GM19324 (cell line): ENCODE data around the gene ETV6.

Source experiments
- ATAC-seq: cut with Tn5 transposase; IDR thresholded peaks from one replicate; pipeline ENCODE4 v1.9.1; 2021; ENCODE audit warnings: mild to moderate bottlenecking, moderate library complexity; ENCODE audit not compliant: unreplicated experiment, low FRiP score

The ETV6 gene

DNA sequence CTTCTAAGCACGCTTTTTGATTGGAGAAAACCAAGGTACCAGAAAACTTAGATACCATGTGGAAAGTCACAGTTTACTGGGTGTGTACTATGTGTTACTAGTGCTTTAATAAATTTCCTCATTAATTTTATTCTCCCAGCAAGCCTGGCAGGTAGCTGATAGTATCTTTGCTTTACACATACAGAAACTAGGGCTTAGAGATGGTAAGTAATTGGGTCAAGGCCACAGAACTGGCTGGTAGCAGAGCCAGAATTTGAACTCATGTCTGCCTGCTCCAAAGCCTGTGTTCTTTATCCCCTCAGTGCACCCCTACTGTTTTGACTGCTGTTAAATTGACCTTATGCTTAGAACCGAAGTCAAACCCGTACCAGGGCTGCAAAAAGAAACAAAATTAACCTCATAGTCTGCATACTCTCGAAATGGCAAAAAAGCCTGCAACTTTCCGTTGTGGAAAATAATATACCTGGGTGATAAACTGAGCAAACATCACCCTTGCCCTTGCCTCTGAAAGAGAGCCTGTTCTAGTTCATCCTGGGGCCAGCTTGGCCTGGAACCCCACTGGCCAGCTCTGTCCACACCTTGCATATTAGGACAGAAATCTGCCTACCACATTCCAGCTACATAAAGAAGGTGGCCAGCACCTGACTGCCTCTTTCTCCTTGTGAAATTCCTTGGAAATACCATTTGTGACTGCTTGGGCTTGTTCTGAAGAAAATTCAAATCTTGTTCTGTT lies 118.9 kb downstream of the ETV6 start:
- ATAC-seq = no peak

- ATAC-seq = no peak
These were observed 120.4 kb downstream of the ETV6 start for GRCh38 chr12:11769723-11770514.

GRCh38 chr12:11771356-11771755 lies 121.9 kb downstream of the ETV6 start:
- no peak for ATAC-seq

DNA sequence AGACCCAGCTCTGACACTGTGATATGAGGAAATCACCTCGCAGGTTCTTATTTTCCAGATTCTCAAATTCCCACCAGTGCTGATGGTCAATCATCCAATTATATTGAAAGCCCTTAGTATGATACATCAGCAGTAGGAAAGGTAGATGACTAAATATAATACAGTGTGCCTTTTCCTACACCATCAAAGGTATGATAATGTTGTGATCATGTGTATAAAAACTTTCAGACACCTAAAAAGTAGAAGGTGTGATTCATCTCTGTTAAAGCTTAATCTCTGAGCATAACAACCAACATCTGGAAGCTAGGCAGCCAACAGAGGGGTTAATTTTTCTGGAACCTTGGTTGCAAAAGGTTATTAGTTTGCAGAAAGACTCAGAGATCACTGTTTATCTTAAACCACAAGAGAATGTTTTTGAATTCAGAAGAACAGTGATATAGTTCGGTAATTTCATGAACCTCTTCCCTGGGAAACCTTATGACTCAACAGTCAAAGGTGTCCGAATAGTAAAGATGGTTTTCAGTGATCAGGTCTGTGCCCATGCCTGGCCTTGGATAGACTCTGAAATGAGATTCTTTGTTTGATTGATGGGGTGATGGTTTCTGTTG lies 122.5 kb downstream of the ETV6 start:
- no peak for ATAC-seq

GRCh38 chr12:11773889-11774677 lies 124.6 kb downstream of the ETV6 start:
- ATAC-seq = no peak

- ATAC-seq = no peak
These were observed 125.3 kb downstream of the ETV6 start for GRCh38 chr12:11774821-11775220.

DNA sequence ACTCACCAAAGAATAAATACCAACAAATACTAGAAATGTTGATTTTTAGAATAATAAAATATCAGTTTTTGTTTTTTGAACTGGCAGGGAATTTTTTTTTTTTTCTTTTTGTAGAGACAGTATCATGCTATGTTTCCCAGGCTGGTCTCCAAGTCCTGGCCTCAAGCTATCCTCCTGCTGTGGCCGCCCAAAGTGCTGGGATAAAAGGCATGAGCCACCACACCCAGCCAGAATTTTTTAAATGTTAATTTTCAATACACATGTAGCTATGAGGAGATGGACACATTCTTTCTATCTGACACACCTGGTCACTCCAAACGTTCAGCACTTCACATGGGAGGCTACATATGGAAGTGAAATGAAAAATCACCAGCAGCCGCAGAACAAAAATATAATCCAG lies 126.8 kb downstream of the ETV6 start:
- no peak for ATAC-seq

GRCh38 chr12:11777451-11777850 lies 128.0 kb downstream of the ETV6 start:
- ATAC-seq = no peak

DNA sequence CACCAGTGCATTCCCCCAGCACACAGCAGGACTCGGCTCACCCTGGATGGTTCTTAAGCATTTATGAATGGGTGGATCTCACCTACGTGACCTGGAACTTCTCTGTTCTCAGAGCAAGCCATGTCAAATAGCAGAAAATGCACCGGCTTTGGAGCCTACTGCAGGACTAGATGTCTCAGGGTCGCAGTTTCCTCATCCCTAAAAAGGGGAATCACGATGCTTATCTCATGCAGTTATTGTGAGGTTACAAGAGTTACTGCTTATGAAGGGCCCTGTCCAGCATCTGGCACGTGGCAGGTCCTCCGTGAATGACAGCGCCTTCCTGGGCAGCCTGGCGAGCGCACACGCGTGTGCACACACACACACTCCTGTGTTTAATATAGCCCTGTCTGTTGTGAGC lies 128.5 kb downstream of the ETV6 start:
- no peak for ATAC-seq

- ATAC-seq = no peak
These were observed 129.5 kb downstream of the ETV6 start for GRCh38 chr12:11778713-11779685.

- peak; percentile 75 for ATAC-seq
These were observed 131.1 kb downstream of the ETV6 start for GRCh38 chr12:11780521-11781101.

- no peak for ATAC-seq
These were observed 133.5 kb downstream of the ETV6 start for GRCh38 chr12:11782914-11783420.

- ATAC-seq = no peak
These were observed 136.2 kb downstream of the ETV6 start for GRCh38 chr12:11785712-11786111.

GRCh38 chr12:11786638-11787365 lies 137.3 kb downstream of the ETV6 start:
- no peak for ATAC-seq

- ATAC-seq = no peak
These were observed 138.0 kb downstream of the ETV6 start for GRCh38 chr12:11787437-11787836.

- ATAC-seq = no peak
These were observed 138.7 kb downstream of the ETV6 start for GRCh38 chr12:11787933-11788849.

GRCh38 chr12:11793921-11794710 lies 144.6 kb downstream of the ETV6 start:
- no peak for ATAC-seq
